Mucosa of descending colon (tissue), 3 donors: Measurements from ENCODE around the gene SETD4. TPM values are rescaled to one million over a fixed set of nuclear protein-coding genes. Genes with fewer than 3 reads are reported as not detected.

Source experiments
- ATAC-seq: fragments of 200-7000 bp; cut with Tn5 transposase; one replicate; pipeline ENCODE4 v1.9.1; 2020; ENCODE audit warnings: mild to moderate bottlenecking, moderate library complexity
- DNase-seq, 3 donors: peaks; one replicate each; pipeline ENCODE4 v3.0.0-alpha.2; 2020
- H3K36me3 ChIP-seq: fragments of 200-600 bp; one replicate; pipeline ENCODE4 v1.8.0; 2021; ENCODE audit warnings: low read depth, mild to moderate bottlenecking
- H3K4me1 ChIP-seq: fragments of 200-600 bp; one replicate; pipeline ENCODE4 v1.8.0; 2021; ENCODE audit warnings: low read depth, mild to moderate bottlenecking
- H3K4me3 ChIP-seq: fragments of 200-600 bp; one replicate; pipeline ENCODE4 v1.8.0; 2021; ENCODE audit warnings: mild to moderate bottlenecking
- H3K9me3 ChIP-seq: fragments of 200-600 bp; one replicate; pipeline ENCODE4 v1.8.0; 2021; ENCODE audit warnings: mild to moderate bottlenecking
- intact Hi-C, 2 donors: fragments of 100-400 bp; cut with DNase I in 1 of 2; cut with micrococcal nuclease in 1 of 2; formaldehyde crosslinking; loops; one replicate each; pipeline versions ENCODE4 v1.11.0 to v1.11.1; 2022; cut with DNase I, micrococcal nuclease
- total RNA-seq, 3 donors: library from RNA; stranded (reverse); fragmentation: NEBNext Ultra II Directional in 2 of 3; extraction: Animal tissue kit (Norgen Biotek cat#: 25700) in 2 of 3; gene quantifications; one replicate each; pipeline versions ENCODE4 v1.2.1 to v1.2.4, GENCODE V29; 2021 to 2023
- TF ChIP-seq, protein P1 (sequence below): fragments of 200-600 bp; IDR thresholded peaks from one replicate; pipeline ENCODE4 v1.8.0; 2022; ENCODE audit warnings: antibody characterized with exemption, mild to moderate bottlenecking
- donor health status: DM: no; HTN: no; CAD: no; lungs with moderate emphysema.
- donor health status: DM: no; HTN: no; CAD: no.
- donor health status: DM: no; HTN: yes; CAD: no.

The SETD4 gene
- total RNA-seq, 3 donors from 2014 or later: 18.9 to 25.7 (median 21.7) TPM

DNA sequence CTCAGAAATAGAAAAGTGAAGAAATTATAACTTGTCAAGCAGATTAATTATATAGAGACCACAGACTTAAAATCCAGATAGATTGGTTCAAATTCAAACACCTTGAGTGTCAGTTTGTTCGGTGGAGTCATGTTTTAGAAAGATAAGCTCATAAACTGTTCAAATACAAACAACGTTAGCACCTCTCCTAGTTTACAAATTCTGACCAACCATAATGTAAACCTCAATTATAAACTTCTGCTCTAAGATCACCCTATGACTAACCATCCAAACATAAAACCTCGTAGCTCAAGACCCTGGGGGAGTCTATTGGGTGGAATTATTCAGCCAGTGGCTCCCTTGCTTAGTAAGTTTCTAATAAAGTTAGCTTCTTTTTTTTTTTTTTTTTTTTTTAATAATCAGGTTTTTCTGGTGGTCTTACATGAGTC, 21.9 kb upstream of the SETD4 start:
- no peak for ATAC-seq
- intact Hi-C loops: no loop called here

DNA sequence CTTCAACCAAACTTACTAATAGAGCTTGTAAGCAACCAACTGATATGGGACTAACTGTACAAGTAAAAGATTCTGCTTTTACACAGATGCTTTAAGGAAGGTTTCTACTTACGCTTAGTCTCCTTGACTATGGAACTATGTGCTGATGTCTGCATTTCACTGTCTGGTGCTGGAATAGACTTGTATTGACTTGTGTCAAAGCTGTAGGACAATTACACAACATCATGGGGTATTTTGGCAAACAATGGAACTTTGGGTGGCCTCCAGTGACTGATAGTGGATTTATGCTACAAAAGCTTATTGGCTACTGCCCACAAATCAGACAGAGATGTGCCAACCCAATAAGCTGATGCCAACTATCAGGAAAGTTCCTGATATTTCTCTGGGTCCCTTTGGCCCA, 20.1 kb upstream of the SETD4 start:
- Histone ChIP-seq H3K4me3 (no peak overlapping the region), H3K4me1 (peaks cover 5% of the 10 kb centered on the region), H3K9me3 (no peaks in the 10 kb centered on the region), H3K36me3 (no peaks in the 10 kb centered on the region)
- TF ChIP-seq, protein P1, sequence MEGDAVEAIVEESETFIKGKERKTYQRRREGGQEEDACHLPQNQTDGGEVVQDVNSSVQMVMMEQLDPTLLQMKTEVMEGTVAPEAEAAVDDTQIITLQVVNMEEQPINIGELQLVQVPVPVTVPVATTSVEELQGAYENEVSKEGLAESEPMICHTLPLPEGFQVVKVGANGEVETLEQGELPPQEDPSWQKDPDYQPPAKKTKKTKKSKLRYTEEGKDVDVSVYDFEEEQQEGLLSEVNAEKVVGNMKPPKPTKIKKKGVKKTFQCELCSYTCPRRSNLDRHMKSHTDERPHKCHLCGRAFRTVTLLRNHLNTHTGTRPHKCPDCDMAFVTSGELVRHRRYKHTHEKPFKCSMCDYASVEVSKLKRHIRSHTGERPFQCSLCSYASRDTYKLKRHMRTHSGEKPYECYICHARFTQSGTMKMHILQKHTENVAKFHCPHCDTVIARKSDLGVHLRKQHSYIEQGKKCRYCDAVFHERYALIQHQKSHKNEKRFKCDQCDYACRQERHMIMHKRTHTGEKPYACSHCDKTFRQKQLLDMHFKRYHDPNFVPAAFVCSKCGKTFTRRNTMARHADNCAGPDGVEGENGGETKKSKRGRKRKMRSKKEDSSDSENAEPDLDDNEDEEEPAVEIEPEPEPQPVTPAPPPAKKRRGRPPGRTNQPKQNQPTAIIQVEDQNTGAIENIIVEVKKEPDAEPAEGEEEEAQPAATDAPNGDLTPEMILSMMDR: no peak
- DNase-seq (no peak), ATAC-seq (no peak)
- intact Hi-C loops: no loop called here

More for the DNA sequence above, 21.9 kb upstream of the SETD4 start:
- TF ChIP-seq, protein P1: no peak
- Histone ChIP-seq H3K9me3 (no peaks in the 10 kb centered on the region), H3K36me3 (no peaks in the 10 kb centered on the region), H3K4me3 (no peak overlapping the region), H3K4me1 (peaks cover 5% of the 10 kb centered on the region)
- no peak for DNase-seq

DNA sequence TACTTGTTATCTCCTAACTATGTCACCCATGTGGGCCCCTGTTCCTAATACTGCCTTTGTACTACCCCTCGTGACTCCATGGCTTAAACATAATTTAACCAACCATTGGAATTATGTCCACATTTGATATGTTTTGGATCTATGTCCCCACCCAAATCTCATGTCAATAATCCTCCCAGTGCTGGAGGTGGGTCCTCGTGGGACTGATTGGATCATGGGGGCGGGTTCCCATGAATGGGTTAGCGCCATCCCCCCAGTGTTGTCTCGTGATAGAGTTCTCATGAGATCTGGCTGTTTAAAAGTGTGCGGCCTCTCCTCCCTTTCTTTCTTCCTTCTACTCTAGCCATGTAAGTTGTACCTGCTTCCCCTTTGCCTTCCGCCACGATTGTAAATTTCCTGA, 19.3 kb upstream of the SETD4 start:
- no peaks in the 10 kb centered on the region for H3K9me3 ChIP-seq
- no peaks in the 10 kb centered on the region for H3K36me3 ChIP-seq
- no peak for DNase-seq
- intact Hi-C loops: no loop called here
- peaks cover 5% of the 10 kb centered on the region for H3K4me1 ChIP-seq
- ATAC-seq: no peak
- no peak overlapping the region for H3K4me3 ChIP-seq
- TF ChIP-seq, protein P1: no peak

DNA sequence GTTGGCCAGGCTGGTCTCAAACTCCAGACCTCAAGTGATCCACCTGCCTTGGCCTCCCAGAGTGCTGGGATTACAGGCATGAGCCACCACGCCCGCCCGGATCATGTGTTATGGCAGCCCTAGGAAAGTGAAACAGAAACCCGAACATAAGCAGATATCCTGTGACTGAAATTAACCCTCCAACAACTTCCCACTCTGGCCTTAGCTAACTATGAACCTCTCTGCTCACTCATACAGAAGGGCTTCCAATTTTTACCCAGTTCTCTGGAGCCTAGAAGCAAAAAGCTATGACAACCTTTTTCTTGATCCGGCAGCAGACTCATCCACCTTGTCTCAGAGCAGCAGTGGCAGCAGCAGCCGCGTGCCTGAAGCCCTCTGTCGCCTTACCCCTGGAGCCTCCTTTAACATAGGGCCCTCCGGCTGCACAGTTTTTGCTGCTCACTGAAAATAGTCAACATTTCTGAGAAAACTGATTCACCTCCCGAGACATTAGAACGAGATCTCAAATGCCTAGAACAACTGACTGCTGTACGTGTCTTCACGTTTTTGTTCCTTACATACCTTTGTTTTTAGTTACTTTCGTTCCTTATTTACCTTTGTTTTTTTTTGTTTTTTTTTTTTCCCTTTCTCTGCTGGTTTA, 18.8 kb upstream of the SETD4 start:
- Histone ChIP-seq H3K4me3 (no peak overlapping the region), H3K36me3 (no peaks in the 10 kb centered on the region), H3K4me1 (peaks cover 5% of the 10 kb centered on the region), H3K9me3 (no peaks in the 10 kb centered on the region)
- DNase-seq (peak; percentile 69 to 72 (median 70)), ATAC-seq (peak; percentile 84)
- intact Hi-C loops: no loop called here
- TF ChIP-seq, protein P1: no peak

DNA sequence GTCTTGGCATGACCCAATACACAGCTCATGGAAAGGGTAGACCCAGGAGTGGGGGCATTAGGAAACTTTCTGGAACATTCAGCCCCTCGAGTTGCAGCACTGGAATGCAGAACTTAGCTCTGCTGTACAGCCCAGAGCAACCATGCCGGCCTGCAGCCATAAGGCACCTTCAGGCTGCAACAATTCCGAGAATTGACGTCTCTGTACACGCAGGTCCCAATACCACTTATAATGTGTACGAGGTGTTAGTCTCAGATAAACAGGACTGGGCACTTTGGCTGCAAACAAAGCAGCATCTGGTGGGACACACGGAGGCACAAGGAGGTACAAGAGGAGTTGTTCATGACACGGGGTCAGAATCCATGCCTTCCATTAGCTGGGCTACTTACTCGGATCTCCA, 17.4 kb upstream of the SETD4 start:
- ATAC-seq (no peak), DNase-seq (no peak)
- Histone ChIP-seq H3K36me3 (no peaks in the 10 kb centered on the region), H3K4me1 (peaks cover 5% of the 10 kb centered on the region), H3K9me3 (no peaks in the 10 kb centered on the region), H3K4me3 (no peak overlapping the region)
- intact Hi-C loops: no loop called here
- TF ChIP-seq, protein P1: no peak
